Measurements from ENCODE around the gene SFR1. TPM values are rescaled to one million over a fixed set of nuclear protein-coding genes. Genes with fewer than 3 reads are reported as not detected.

SFR1 gene
- total and polyA plus RNA-seq, 10 donors = 7.5 to 13.2 (median 9.3) TPM

GRCh38 chr10:104113376-104113956 is 8.5 kb upstream of the SFR1 start:
- Histone ChIP-seq H3K27me3 (replicated peaks in 1 of 7) (peaks cover 0 to 6% (median 0%) of the 10 kb centered on the region in 7 donors), H3K9me3 (no peaks in the 10 kb centered on the region), H3K27ac (no peak overlapping the region), H3K4me1 (no peaks in the 10 kb centered on the region), H3K4me3 (no peak overlapping the region), H3K36me3 (no peaks in the 10 kb centered on the region)
- intact Hi-C loops (cut with DNase I; ENCODE audit: low total_unique reads) = no loop called here
- DNase-seq = no peak
- WGBS, 5 donors = 6 to 17% (median 14%) methylated on average over 1 of the region's 1 CpG
- TF ChIP-seq POLR2AphosphoS5 (IDR thresholded peaks at IDR 0.05) (no peak), CTCF (IDR thresholded peaks at IDR 0.05 in 8 of 11, conservative IDR thresholded peaks at IDR 0.05 in 3 of 11) (no peak), POLR2A (IDR thresholded peaks at IDR 0.05) (no peak)

GRCh38 chr10:104117839-104118323 is 4.1 kb upstream of the SFR1 start:
- H3K9me3 ChIP-seq = no peaks in the 10 kb centered on the region
- H3K27me3 ChIP-seq (replicated peaks in 1 of 7) = no peaks in the 10 kb centered on the region
- no peak for DNase-seq
- intact Hi-C loops (cut with DNase I; ENCODE audit: low total_unique reads) = no loop called here
- H3K4me3 ChIP-seq = no peak overlapping the region
- no peak for TF ChIP-seq POLR2AphosphoS5 (IDR thresholded peaks at IDR 0.05)
- TF ChIP-seq POLR2A (IDR thresholded peaks at IDR 0.05) = no peak
- no peak for TF ChIP-seq CTCF (IDR thresholded peaks at IDR 0.05 in 8 of 11, conservative IDR thresholded peaks at IDR 0.05 in 3 of 11)
- H3K4me1 ChIP-seq = peaks cover 6 to 19% (median 12%) of the 10 kb centered on the region in 6 donors
- no peaks in the 10 kb centered on the region for H3K36me3 ChIP-seq
- H3K27ac ChIP-seq = no peak overlapping the region
- WGBS, 5 donors = 93 to 99% (median 97%) methylated on average over 4 of the region's 4 CpGs

GRCh38 chr10:104119996-104120395 is 2.0 kb upstream of the SFR1 start:
- H3K4me3 ChIP-seq = no peak overlapping the region
- no peak for DNase-seq
- no peaks in the 10 kb centered on the region for H3K27me3 ChIP-seq (replicated peaks in 1 of 7)
- H3K9me3 ChIP-seq = no peaks in the 10 kb centered on the region
- H3K36me3 ChIP-seq = peaks cover 0 to 5% (median 1%) of the 10 kb centered on the region in 6 donors
- 82 to 96% (median 93%) methylated on average over 3 of the region's 3 CpGs for WGBS, 5 donors
- intact Hi-C loops (cut with DNase I; ENCODE audit: low total_unique reads) = loop anchor here (10.0 kb wide), 2 partner anchors 155 to 205 kb away; partner anchors contain the start of genes SLK and STN1
- peaks cover 6 to 31% (median 20%) of the 10 kb centered on the region in 6 donors for H3K4me1 ChIP-seq
- H3K27ac ChIP-seq = peak overlapping the region in 7 of 8 donors; percentile 96 to 100 (median 98)
- TF ChIP-seq POLR2AphosphoS5 (IDR thresholded peaks at IDR 0.05) (no peak), POLR2A (IDR thresholded peaks at IDR 0.05) (no peak), CTCF (IDR thresholded peaks at IDR 0.05 in 8 of 11, conservative IDR thresholded peaks at IDR 0.05 in 3 of 11) (no peak)

- peaks cover 6 to 31% (median 20%) of the 10 kb centered on the region in 6 donors for H3K4me1 ChIP-seq
- H3K27ac ChIP-seq = peak overlapping the region; percentile 96 to 100 (median 98)
- H3K36me3 ChIP-seq = peaks cover 0 to 9% (median 5%) of the 10 kb centered on the region in 6 donors
- 32 to 60% (median 47%) methylated on average over 2 of the region's 2 CpGs for WGBS, 5 donors
- H3K27me3 ChIP-seq (replicated peaks in 1 of 7) = no peaks in the 10 kb centered on the region
- no peaks in the 10 kb centered on the region for H3K9me3 ChIP-seq
- no peak for TF ChIP-seq POLR2A (IDR thresholded peaks at IDR 0.05)
- no peak for TF ChIP-seq CTCF (IDR thresholded peaks at IDR 0.05 in 8 of 11, conservative IDR thresholded peaks at IDR 0.05 in 3 of 11)
- TF ChIP-seq POLR2AphosphoS5 (IDR thresholded peaks at IDR 0.05) = no peak
- intact Hi-C loops (cut with DNase I; ENCODE audit: low total_unique reads) = loop anchor here (10.0 kb wide), 2 partner anchors 156 to 206 kb away; partner anchors contain the start of genes SLK and STN1
- DNase-seq = no peak
- peak overlapping the region in 7 of 8 donors; percentile 52 to 81 (median 71) for H3K4me3 ChIP-seq
Observed at GRCh38 chr10:104120512-104120902, 1.5 kb upstream of the SFR1 start.

All from spleen (tissue), 11 donors.